Measurements from ENCODE around the gene SYCE1. TPM values are rescaled to one million over a fixed set of nuclear protein-coding genes. Genes with fewer than 3 reads are reported as not detected.
"Not testable (repeated sequence)": the region's sequence is repeated elsewhere in the genome, so short reads cannot be mapped to it uniquely, and the experiment has no call there.

SYCE1 gene
- total and polyA plus RNA-seq, 4 donors = 0.39 to 1.1 (median 0.48) TPM; not detected in 1

DNA sequence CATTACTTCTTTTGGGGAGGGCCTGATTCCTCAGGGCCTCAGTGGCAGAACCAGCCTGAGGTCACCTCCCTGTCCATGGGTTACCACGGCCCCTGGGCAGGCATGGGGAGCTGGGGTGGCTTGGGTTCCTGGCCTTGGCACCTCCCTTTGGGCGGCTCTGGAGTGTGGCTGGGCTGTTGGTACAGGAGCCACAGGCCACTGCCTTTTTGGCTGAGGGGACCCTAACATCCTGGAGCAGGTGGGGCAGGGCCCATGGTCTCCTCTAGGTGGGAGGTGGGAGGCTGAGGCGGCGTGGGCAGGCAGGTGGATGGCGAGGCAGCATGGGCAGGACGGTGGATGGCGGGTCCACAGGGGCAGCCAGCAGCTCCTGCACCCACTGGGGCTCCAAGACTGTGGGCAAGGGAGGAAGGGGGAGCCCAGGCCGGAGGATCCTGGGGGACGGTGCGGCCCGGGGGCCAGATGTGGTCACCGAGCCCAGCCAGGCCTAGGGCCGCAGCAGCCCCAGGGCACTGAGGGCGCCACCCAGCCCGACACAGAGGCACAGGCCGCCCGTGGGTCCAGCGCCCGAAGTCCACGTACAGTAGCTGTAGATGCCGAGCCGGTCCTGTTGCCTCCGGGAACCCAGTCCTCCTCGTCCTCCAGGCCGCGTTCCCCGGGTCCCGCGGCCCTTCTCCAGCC, 2.4 kb upstream of the SYCE1 start:
- no peak for DNase-seq
- intact Hi-C loops (cut with DNase I) = no loop called here

DNA sequence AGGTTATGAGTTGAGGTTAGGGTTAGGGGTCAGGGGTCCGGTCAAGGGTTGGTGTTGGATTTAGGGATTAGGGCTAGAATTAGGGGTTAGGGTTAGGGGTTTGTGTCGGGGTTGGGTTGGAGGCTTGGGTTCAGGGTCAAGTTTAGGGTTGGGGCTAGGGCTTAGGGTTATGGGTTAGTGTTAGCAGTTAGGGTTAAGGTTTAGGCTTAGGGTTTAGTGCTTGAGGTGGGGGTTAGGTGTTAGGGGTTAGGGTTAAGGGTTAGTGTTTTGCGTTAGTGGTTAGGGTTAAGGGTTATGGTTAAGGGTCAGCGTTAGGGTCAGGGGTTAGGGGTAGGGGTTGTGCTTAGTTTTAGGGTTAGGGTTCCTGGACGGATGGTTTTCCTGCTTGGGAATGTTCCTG, 1.7 kb upstream of the SYCE1 start:
- 86 to 87% methylated on average over 5 of the region's 5 CpGs for WGBS, 2 donors
- Histone ChIP-seq H3K36me3 (ENCODE audit: control insufficient read depth in 1 of 2, insufficient read depth in 2 of 2, low read length in 1 of 2) (no peaks in the 10 kb centered on the region), H3K4me1 (ENCODE audit: control insufficient read depth in 1 of 2, insufficient read depth in 2 of 2, low read length in 2 of 2) (no peaks in the 10 kb centered on the region), H3K27me3 (ENCODE audit: control insufficient read depth in 1 of 2, insufficient read depth in 2 of 2, low read length in 1 of 2) (no peaks in the 10 kb centered on the region), H3K4me3 (ENCODE audit: low read length in 2 of 2) (no peak overlapping the region), H3K9me3 (ENCODE audit: control insufficient read depth, low read length) (peaks cover 2% of the 10 kb centered on the region), H3K27ac (ENCODE audit: low read depth in 1 of 2, low read length in 2 of 2) (no peak overlapping the region)
- ATAC-seq (ENCODE audit: low FRiP score) (no peak), DNase-seq (no peak)
- intact Hi-C loops (cut with DNase I) = no loop called here

More for the DNA sequence above, 2.4 kb upstream of the SYCE1 start:
- 88 to 91% methylated on average over 29 of the region's 29 CpGs for WGBS, 2 donors
- ATAC-seq (ENCODE audit: low FRiP score) = no peak
- Histone ChIP-seq H3K27me3 (ENCODE audit: control insufficient read depth in 1 of 2, insufficient read depth in 2 of 2, low read length in 1 of 2) (no peaks in the 10 kb centered on the region), H3K9me3 (ENCODE audit: control insufficient read depth, low read length) (peaks cover 2% of the 10 kb centered on the region), H3K36me3 (ENCODE audit: control insufficient read depth in 1 of 2, insufficient read depth in 2 of 2, low read length in 1 of 2) (no peaks in the 10 kb centered on the region), H3K27ac (ENCODE audit: low read depth in 1 of 2, low read length in 2 of 2) (no peak overlapping the region), H3K4me3 (ENCODE audit: low read length in 2 of 2) (no peak overlapping the region), H3K4me1 (ENCODE audit: control insufficient read depth in 1 of 2, insufficient read depth in 2 of 2, low read length in 2 of 2) (no peaks in the 10 kb centered on the region)

DNA sequence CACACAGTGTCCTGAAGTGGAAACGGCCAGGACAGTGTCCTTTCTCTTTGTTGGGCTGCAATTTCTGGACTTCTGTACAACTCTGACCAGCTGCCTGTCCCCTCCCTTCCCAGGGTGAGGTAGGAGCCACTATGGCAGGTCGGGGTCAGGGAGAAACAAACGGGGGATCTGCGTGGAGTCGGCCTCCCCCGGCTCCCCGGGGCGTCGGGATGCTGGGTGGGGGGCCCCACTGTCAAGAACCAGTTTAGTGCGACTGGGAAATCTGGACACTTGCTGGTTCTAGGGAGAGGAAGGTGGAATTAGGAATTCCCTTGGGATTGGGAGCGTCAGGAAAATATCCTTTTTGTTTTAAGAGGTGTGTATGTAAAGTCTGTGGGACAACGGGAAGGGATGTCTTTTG, 567 bp downstream of the SYCE1 start:
- Histone ChIP-seq H3K9me3 (ENCODE audit: control insufficient read depth, low read length) (peaks cover 2% of the 10 kb centered on the region), H3K27ac (ENCODE audit: low read depth in 1 of 2, low read length in 2 of 2) (no peak overlapping the region), H3K4me3 (ENCODE audit: low read length in 2 of 2) (no peak overlapping the region), H3K36me3 (ENCODE audit: control insufficient read depth in 1 of 2, insufficient read depth in 2 of 2, low read length in 1 of 2) (no peaks in the 10 kb centered on the region), H3K4me1 (ENCODE audit: control insufficient read depth in 1 of 2, insufficient read depth in 2 of 2, low read length in 2 of 2) (no peaks in the 10 kb centered on the region), H3K27me3 (ENCODE audit: control insufficient read depth in 1 of 2, insufficient read depth in 2 of 2, low read length in 1 of 2) (no peaks in the 10 kb centered on the region)
- no peak for ATAC-seq (ENCODE audit: low FRiP score)
- intact Hi-C loops (cut with DNase I) = no loop called here
- WGBS, 2 donors = 89 to 90% methylated on average over 12 of the region's 12 CpGs
- no peak for DNase-seq

DNA sequence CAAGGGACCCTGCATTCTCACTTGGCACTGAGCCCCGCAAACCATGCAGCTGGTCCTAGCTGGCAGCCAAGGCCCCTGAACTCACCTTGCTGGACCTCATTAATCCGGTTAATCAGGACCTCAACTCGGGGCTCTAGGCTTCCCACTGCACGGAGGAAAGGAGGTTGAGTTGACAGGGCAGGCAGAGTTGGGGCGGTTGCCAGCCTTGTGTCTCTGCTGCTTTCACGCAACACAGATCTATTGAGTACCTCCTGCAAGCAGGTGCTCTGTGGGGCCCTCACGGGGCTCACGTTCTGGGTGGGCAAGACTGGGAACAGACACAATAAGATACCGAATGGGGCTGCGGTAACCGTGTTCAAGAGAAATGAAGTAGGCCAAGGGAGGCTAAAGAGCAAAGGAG, 6.2 kb downstream of the SYCE1 start:
- no peak for ATAC-seq (ENCODE audit: low FRiP score)
- H3K36me3 ChIP-seq (ENCODE audit: control insufficient read depth in 1 of 2, insufficient read depth in 2 of 2, low read length in 1 of 2) = no peaks in the 10 kb centered on the region
- no peak overlapping the region for H3K27ac ChIP-seq (ENCODE audit: low read depth in 1 of 2, low read length in 2 of 2)
- no peaks in the 10 kb centered on the region for H3K27me3 ChIP-seq (ENCODE audit: control insufficient read depth in 1 of 2, insufficient read depth in 2 of 2, low read length in 1 of 2)
- peak in 1 of 2 donors; percentile 56 for DNase-seq
- H3K4me3 ChIP-seq (ENCODE audit: low read length in 2 of 2) = no peak overlapping the region
- intact Hi-C loops (cut with DNase I) = no loop called here
- no peaks in the 10 kb centered on the region for H3K4me1 ChIP-seq (ENCODE audit: control insufficient read depth in 1 of 2, insufficient read depth in 2 of 2, low read length in 2 of 2)
- 86% methylated on average over 11 of the region's 11 CpGs for WGBS, 2 donors
- peaks cover 3% of the 10 kb centered on the region for H3K9me3 ChIP-seq (ENCODE audit: control insufficient read depth, low read length)

DNA sequence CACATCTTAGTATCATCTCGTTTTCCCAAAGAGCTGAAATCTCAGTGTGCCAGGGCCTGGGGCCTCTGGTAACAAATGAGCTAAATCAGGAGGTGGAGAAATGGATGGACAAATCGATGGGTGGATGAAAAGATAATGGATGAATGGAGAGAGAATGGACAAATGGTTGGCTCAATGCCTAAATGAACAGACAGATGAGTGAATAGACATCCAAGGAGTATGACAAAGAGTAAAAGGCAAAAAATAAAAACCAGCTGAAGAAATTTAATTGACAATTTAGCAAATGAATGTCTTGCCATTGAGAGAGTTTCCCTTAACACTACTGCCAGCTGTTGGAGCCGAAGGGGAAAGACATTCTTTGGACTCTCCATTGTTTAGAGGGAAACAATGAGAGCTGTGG, 8.0 kb downstream of the SYCE1 start:
- DNase-seq (no peak), ATAC-seq (ENCODE audit: low FRiP score) (no peak)
- Histone ChIP-seq H3K36me3 (ENCODE audit: control insufficient read depth in 1 of 2, insufficient read depth in 2 of 2, low read length in 1 of 2) (no peaks in the 10 kb centered on the region), H3K4me3 (ENCODE audit: low read length in 2 of 2) (no peak overlapping the region), H3K27ac (ENCODE audit: low read depth in 1 of 2, low read length in 2 of 2) (no peak overlapping the region), H3K27me3 (ENCODE audit: control insufficient read depth in 1 of 2, insufficient read depth in 2 of 2, low read length in 1 of 2) (no peaks in the 10 kb centered on the region), H3K4me1 (ENCODE audit: control insufficient read depth in 1 of 2, insufficient read depth in 2 of 2, low read length in 2 of 2) (no peaks in the 10 kb centered on the region), H3K9me3 (ENCODE audit: control insufficient read depth, low read length) (peaks cover 3% of the 10 kb centered on the region)
- 44 to 51% methylated on average over 3 of the region's 3 CpGs for WGBS, 2 donors
- intact Hi-C loops (cut with DNase I) = no loop called here

DNA sequence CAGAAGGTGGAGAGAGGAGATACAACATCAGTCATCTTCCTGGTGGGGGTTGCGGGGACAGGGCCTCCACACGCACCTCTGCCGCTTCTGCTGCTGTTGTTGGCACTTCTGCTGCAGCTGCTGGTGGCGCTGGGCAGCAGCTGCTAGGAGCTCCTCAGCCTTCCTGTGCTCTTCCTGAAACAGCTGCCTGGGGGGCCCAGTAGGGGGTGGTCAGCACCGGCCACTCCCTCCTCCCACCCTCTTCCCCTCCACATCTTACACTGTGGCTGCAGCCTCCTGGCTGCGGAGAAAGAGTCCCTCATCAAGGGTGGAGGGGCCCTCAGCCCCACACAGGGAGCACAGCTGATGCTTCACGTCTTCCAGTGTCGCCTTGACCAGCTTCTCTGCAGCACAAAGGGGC, 9.9 kb downstream of the SYCE1 start:
- WGBS, 2 donors = 71 to 80% methylated on average over 8 of the region's 8 CpGs
- DNase-seq = no peak
- intact Hi-C loops (cut with DNase I) = no loop called here
- no peaks in the 10 kb centered on the region for H3K36me3 ChIP-seq (ENCODE audit: control insufficient read depth in 1 of 2, insufficient read depth in 2 of 2, low read length in 1 of 2)
- H3K4me3 ChIP-seq (ENCODE audit: low read length in 2 of 2) = no peak overlapping the region
- no peaks in the 10 kb centered on the region for H3K4me1 ChIP-seq (ENCODE audit: control insufficient read depth in 1 of 2, insufficient read depth in 2 of 2, low read length in 2 of 2)
- no peak for ATAC-seq (ENCODE audit: low FRiP score)
- H3K27ac ChIP-seq (ENCODE audit: low read depth in 1 of 2, low read length in 2 of 2) = no peak overlapping the region
- no peaks in the 10 kb centered on the region for H3K27me3 ChIP-seq (ENCODE audit: control insufficient read depth in 1 of 2, insufficient read depth in 2 of 2, low read length in 1 of 2)
- H3K9me3 ChIP-seq (ENCODE audit: control insufficient read depth, low read length) = peaks cover 7% of the 10 kb centered on the region

DNA sequence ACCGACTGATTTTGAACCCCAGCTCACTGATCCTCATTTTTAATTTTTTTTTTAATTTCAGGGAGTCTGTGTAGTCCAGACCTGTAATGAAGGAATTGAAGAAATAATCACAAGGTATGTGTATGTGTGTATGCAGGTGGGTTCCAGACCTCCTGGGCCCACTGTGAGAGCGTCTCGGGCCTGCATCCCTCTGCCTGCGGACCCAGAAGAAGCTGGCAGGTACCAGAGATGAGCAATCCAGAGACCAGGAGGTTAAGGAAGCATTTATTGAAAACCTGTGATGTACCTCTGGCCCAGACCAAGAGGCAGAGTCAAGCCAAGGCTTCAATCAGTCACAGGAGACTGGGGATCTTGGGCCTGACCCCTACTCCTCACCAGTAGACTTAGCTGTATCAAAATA, 10.8 kb downstream of the SYCE1 start:
- H3K36me3 ChIP-seq (ENCODE audit: control insufficient read depth in 1 of 2, insufficient read depth in 2 of 2, low read length in 1 of 2) = no peaks in the 10 kb centered on the region
- no peaks in the 10 kb centered on the region for H3K4me1 ChIP-seq (ENCODE audit: control insufficient read depth in 1 of 2, insufficient read depth in 2 of 2, low read length in 2 of 2)
- DNase-seq (no peak), ATAC-seq (ENCODE audit: low FRiP score) (no peak)
- H3K9me3 ChIP-seq (ENCODE audit: control insufficient read depth, low read length) = peaks cover 7% of the 10 kb centered on the region
- 77 to 82% methylated on average over 4 of the region's 4 CpGs for WGBS, 2 donors
- H3K27me3 ChIP-seq (ENCODE audit: control insufficient read depth in 1 of 2, insufficient read depth in 2 of 2, low read length in 1 of 2) = no peaks in the 10 kb centered on the region
- no peak overlapping the region for H3K27ac ChIP-seq (ENCODE audit: low read depth in 1 of 2, low read length in 2 of 2)
- H3K4me3 ChIP-seq (ENCODE audit: low read length in 2 of 2) = no peak overlapping the region
- intact Hi-C loops (cut with DNase I) = no loop called here

DNA sequence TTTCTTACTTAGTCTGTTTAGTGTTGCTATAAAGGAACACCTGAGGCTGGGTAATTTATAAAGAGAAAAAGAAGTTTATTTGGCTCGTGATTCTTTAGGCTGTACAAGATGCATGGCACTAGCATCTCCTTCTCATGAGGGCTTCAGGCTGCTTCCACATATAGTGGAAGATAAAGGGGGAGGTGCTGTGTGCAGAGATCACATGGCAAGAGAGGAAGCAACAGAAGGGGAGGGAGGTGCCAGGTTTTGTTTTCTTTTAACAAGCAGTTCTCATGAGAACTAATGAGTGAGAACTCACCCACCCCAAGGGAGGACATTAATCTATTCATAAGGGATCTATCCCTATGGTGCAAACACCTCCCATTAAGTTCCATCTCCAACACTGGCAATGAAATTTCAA, 20.9 kb downstream of the SYCE1 start:
- ATAC-seq (ENCODE audit: low FRiP score) (no peak), DNase-seq (no peak)
- 57 to 60% methylated on average over 1 of the region's 1 CpG for WGBS, 2 donors
- no peaks in the 10 kb centered on the region for H3K4me1 ChIP-seq (ENCODE audit: control insufficient read depth in 1 of 2, insufficient read depth in 2 of 2, low read length in 2 of 2)
- no peak overlapping the region for H3K27ac ChIP-seq (ENCODE audit: low read depth in 1 of 2, low read length in 2 of 2)
- no peak overlapping the region for H3K4me3 ChIP-seq (ENCODE audit: low read length in 2 of 2)
- peaks cover 6% of the 10 kb centered on the region for H3K9me3 ChIP-seq (ENCODE audit: control insufficient read depth, low read length)
- no peaks in the 10 kb centered on the region for H3K36me3 ChIP-seq (ENCODE audit: control insufficient read depth in 1 of 2, insufficient read depth in 2 of 2, low read length in 1 of 2)
- intact Hi-C loops (cut with DNase I) = no loop called here
- no peaks in the 10 kb centered on the region for H3K27me3 ChIP-seq (ENCODE audit: control insufficient read depth in 1 of 2, insufficient read depth in 2 of 2, low read length in 1 of 2)

DNA sequence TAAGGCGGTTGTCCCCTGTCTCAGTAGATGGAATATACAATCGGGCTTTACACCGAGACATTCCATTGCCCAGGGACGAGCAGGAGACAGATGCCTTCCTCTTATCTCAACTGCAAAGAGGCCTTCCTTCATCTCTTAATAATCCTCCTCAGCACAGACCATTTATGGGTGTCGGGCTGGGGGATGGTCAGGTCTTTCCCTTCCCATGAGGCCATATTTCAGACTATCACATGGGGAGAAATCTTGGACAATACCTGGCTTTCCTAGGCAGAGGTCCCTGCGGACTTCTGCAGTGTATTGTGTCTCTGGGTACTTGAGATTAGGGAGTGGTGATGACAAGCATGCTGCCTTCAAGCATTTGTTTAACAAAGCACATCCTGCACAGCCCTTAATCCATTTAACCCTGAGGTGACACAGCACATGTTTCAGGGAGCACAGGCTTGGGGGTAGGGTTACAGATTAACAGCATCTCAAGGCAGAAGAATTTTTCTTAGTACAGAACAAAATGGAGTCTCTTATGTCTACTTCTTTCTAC, 23.9 kb downstream of the SYCE1 start:
- WGBS, 2 donors = 61 to 65% methylated on average over 6 of the region's 6 CpGs
- H3K9me3 ChIP-seq (ENCODE audit: control insufficient read depth, low read length); H3K27ac ChIP-seq (ENCODE audit: low read depth in 1 of 2, low read length in 2 of 2); H3K4me1 ChIP-seq (ENCODE audit: control insufficient read depth in 1 of 2, insufficient read depth in 2 of 2, low read length in 2 of 2); H3K4me3 ChIP-seq (ENCODE audit: low read length in 2 of 2); H3K36me3 ChIP-seq (ENCODE audit: control insufficient read depth in 1 of 2, insufficient read depth in 2 of 2, low read length in 1 of 2); intact Hi-C loops (cut with DNase I); ATAC-seq (ENCODE audit: low FRiP score); H3K27me3 ChIP-seq (ENCODE audit: control insufficient read depth in 1 of 2, insufficient read depth in 2 of 2, low read length in 1 of 2); DNase-seq: not testable (repeated sequence)

Data from aorta (tissue), 5 donors.